Measurements from ENCODE around the gene GATB. TPM values are rescaled to one million over a fixed set of nuclear protein-coding genes. Genes with fewer than 3 reads are reported as not detected.

GATB gene
- polyA plus RNA-seq, 3 donors: 5.5 to 12.2 (median 9.0) TPM

DNA sequence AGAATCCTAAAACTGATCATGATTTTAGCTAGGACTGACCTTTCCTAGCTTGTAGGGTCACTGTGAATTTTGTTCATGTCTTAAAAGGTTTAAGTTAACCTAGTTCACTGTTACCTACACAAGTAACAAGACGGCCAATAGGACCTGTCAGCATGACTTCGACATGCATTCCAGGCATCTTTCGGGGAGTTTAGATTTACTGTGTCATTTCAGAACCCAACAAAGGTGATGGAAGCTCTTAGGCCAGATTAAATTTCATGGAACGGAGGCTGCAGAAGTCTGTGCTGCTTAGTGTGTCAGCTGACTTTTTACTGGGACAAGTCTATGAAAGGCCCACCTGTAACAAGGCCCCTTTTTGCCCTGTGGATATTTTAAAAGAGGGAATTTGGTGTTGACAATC, 93.1 kb downstream of the GATB start:
- H3K4me2 ChIP-seq (replicated peaks; ENCODE audit: extremely low read depth, low read length, poor library complexity, severe bottlenecking): no peak overlapping the region
- H3K27me3 ChIP-seq (ENCODE audit: control insufficient read depth in 2 of 2, insufficient read depth in 2 of 2, low read length in 2 of 2): no peaks in the 10 kb centered on the region
- H3K4me1 Mint-ChIP-seq: peaks cover 4% of the 10 kb centered on the region
- H3K36me3 ChIP-seq (replicated peaks in 1 of 2; ENCODE audit: control insufficient read depth in 1 of 2, insufficient read depth in 2 of 2, low read length in 2 of 2): no peaks in the 10 kb centered on the region
- H2AFZ ChIP-seq (ENCODE audit: insufficient read depth, low read depth, low read length, poor library complexity, severe bottlenecking): no peak overlapping the region
- H4K20me1 ChIP-seq (ENCODE audit: insufficient read depth, low read length): no peaks in the 10 kb centered on the region
- intact Hi-C loops (cut with micrococcal nuclease): no loop called here
- H3K27me3 Mint-ChIP-seq (ENCODE audit: low read depth in 3 of 3): peaks cover 0 to 3% (median 0%) of the 10 kb centered on the region in 3 donors
- peaks cover 5 to 12% of the 10 kb centered on the region in 2 donors for H3K36me3 Mint-ChIP-seq
- no peak overlapping the region for H3K27ac Mint-ChIP-seq
- DNase-seq: no peak
- WGBS (ENCODE audit: insufficient coverage): 100% methylated on average over 2 of the region's 4 CpGs
- no peak overlapping the region for H3K4me3 ChIP-seq (replicated peaks in 1 of 3; ENCODE audit: low read depth in 2 of 3, low read length in 3 of 3)
- H3K9ac ChIP-seq (ENCODE audit: insufficient read depth, low read length, poor library complexity, severe bottlenecking): no peak overlapping the region
- H3K4me1 ChIP-seq (ENCODE audit: control insufficient read depth in 1 of 2, insufficient read depth in 2 of 2, low read length in 2 of 2): no peaks in the 10 kb centered on the region
- TF ChIP-seq, protein P1, sequence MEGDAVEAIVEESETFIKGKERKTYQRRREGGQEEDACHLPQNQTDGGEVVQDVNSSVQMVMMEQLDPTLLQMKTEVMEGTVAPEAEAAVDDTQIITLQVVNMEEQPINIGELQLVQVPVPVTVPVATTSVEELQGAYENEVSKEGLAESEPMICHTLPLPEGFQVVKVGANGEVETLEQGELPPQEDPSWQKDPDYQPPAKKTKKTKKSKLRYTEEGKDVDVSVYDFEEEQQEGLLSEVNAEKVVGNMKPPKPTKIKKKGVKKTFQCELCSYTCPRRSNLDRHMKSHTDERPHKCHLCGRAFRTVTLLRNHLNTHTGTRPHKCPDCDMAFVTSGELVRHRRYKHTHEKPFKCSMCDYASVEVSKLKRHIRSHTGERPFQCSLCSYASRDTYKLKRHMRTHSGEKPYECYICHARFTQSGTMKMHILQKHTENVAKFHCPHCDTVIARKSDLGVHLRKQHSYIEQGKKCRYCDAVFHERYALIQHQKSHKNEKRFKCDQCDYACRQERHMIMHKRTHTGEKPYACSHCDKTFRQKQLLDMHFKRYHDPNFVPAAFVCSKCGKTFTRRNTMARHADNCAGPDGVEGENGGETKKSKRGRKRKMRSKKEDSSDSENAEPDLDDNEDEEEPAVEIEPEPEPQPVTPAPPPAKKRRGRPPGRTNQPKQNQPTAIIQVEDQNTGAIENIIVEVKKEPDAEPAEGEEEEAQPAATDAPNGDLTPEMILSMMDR (IDR thresholded peaks at IDR 0.05): no peak
- H3K9me3 Mint-ChIP-seq: no peaks in the 10 kb centered on the region
- H3K4me3 Mint-ChIP-seq: no peak overlapping the region
- H3K79me2 ChIP-seq (ENCODE audit: insufficient read depth, low read length): no peaks in the 10 kb centered on the region
- H3K9me3 ChIP-seq (replicated peaks in 1 of 2; ENCODE audit: control insufficient read depth in 1 of 2, insufficient read depth in 1 of 2, low read length in 2 of 2): no peaks in the 10 kb centered on the region
- no peak overlapping the region for H3K27ac ChIP-seq (ENCODE audit: low read depth in 1 of 2, low read length in 2 of 2)

DNA sequence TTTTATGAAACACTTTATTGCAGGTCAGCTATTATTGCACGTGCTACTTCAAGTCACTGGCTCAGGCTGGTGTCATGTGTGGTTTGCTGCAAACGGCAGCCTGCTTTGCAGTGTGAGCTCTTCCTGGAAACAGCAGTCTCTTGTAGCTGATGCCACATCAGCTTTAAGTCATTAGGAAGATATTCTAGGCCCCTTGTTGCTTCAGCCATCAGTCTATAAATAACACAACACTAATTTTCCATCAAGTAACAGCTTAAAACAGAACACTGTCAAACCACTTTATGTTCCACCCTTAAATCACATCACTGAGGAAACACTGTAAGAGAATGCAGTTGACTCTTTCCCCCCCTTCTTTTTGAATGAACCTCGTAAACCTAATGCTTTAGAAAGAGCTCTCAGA, 93.8 kb downstream of the GATB start:
- no peak overlapping the region for H3K4me3 ChIP-seq (replicated peaks in 1 of 3; ENCODE audit: low read depth in 2 of 3, low read length in 3 of 3)
- no peak overlapping the region for H3K27ac ChIP-seq (ENCODE audit: low read depth in 1 of 2, low read length in 2 of 2)
- peak overlapping the region in 1 of 7 donors; percentile 30 for H3K27ac Mint-ChIP-seq

More for the DNA sequence above, 93.8 kb downstream of the GATB start:
- no peaks in the 10 kb centered on the region for H3K79me2 ChIP-seq (ENCODE audit: insufficient read depth, low read length)
- no peaks in the 10 kb centered on the region for H3K4me1 ChIP-seq (ENCODE audit: control insufficient read depth in 1 of 2, insufficient read depth in 2 of 2, low read length in 2 of 2)
- no peaks in the 10 kb centered on the region for H3K9me3 Mint-ChIP-seq
- H4K20me1 ChIP-seq (ENCODE audit: insufficient read depth, low read length): no peaks in the 10 kb centered on the region
- H3K4me1 Mint-ChIP-seq: peaks cover 4% of the 10 kb centered on the region
- H3K27me3 Mint-ChIP-seq (ENCODE audit: low read depth in 3 of 3): peaks cover 0 to 3% (median 0%) of the 10 kb centered on the region in 3 donors
- H3K9me3 ChIP-seq (replicated peaks in 1 of 2; ENCODE audit: control insufficient read depth in 1 of 2, insufficient read depth in 1 of 2, low read length in 2 of 2): no peaks in the 10 kb centered on the region
- no peak overlapping the region for H3K4me2 ChIP-seq (replicated peaks; ENCODE audit: extremely low read depth, low read length, poor library complexity, severe bottlenecking)
- no peak for DNase-seq
- WGBS (ENCODE audit: insufficient coverage): 32% methylated on average over 2 of the region's 3 CpGs
- no peaks in the 10 kb centered on the region for H3K36me3 ChIP-seq (replicated peaks in 1 of 2; ENCODE audit: control insufficient read depth in 1 of 2, insufficient read depth in 2 of 2, low read length in 2 of 2)
- H3K27me3 ChIP-seq (ENCODE audit: control insufficient read depth in 2 of 2, insufficient read depth in 2 of 2, low read length in 2 of 2): no peaks in the 10 kb centered on the region
- intact Hi-C loops (cut with micrococcal nuclease): no loop called here
- no peak overlapping the region for H2AFZ ChIP-seq (ENCODE audit: insufficient read depth, low read depth, low read length, poor library complexity, severe bottlenecking)
- TF ChIP-seq, protein P1 (IDR thresholded peaks at IDR 0.05): no peak
- no peak overlapping the region for H3K4me3 Mint-ChIP-seq
- peaks cover 2 to 8% of the 10 kb centered on the region in 2 donors for H3K36me3 Mint-ChIP-seq
- H3K9ac ChIP-seq (ENCODE audit: insufficient read depth, low read length, poor library complexity, severe bottlenecking): no peak overlapping the region

Measured in CD14-positive monocyte (primary cell).